ENCODE measurements around the gene TBC1D23. TPM values are rescaled to one million over a fixed set of nuclear protein-coding genes. Genes with fewer than 3 reads are reported as not detected.
"Not testable (repeated sequence)": the region's sequence is repeated elsewhere in the genome, so short reads cannot be mapped to it uniquely, and the experiment has no call there.

The TBC1D23 gene
- total RNA-seq, 1 donor from 2014 or later: 17.6 TPM

- intact Hi-C loops (cut with micrococcal nuclease): loop anchor here (10.0 kb wide), 1 partner anchor 451 kb away; no protein-coding TSS in a partner anchor
- DNase-seq: no peak
- no peak overlapping the region for H3K27ac Mint-ChIP-seq
- H3K27me3 Mint-ChIP-seq: no peaks in the 10 kb centered on the region
- peaks cover 1% of the 10 kb centered on the region for H3K36me3 Mint-ChIP-seq (ENCODE audit: low read depth)
- H3K4me1 Mint-ChIP-seq: peaks cover 31% of the 10 kb centered on the region
- no peaks in the 10 kb centered on the region for H3K9me3 Mint-ChIP-seq
- H3K4me3 Mint-ChIP-seq: no peak overlapping the region
Observed at GRCh38 chr3:100264242-100264641, 3.5 kb downstream of the TBC1D23 start.

- Mint-ChIP-seq H3K27ac (no peak overlapping the region), H3K27me3 (no peaks in the 10 kb centered on the region), H3K4me1 (peaks cover 32% of the 10 kb centered on the region), H3K36me3 (ENCODE audit: low read depth) (peaks cover 1% of the 10 kb centered on the region), H3K4me3 (no peak overlapping the region), H3K9me3 (no peaks in the 10 kb centered on the region)
- no peak for DNase-seq
- intact Hi-C loops (cut with micrococcal nuclease): loop anchor here (10.0 kb wide), 1 partner anchor 450 kb away; no protein-coding TSS in a partner anchor
Observed at GRCh38 chr3:100265016-100265415, 4.2 kb downstream of the TBC1D23 start.

- intact Hi-C loops (cut with micrococcal nuclease): loop anchor here (10.0 kb wide), 1 partner anchor 448 kb away; no protein-coding TSS in a partner anchor
- Mint-ChIP-seq H3K27ac (no peak overlapping the region), H3K27me3 (no peaks in the 10 kb centered on the region), H3K4me1 (peaks cover 31% of the 10 kb centered on the region), H3K9me3 (no peaks in the 10 kb centered on the region), H3K36me3 (ENCODE audit: low read depth) (no peaks in the 10 kb centered on the region), H3K4me3 (no peak overlapping the region)
- no peak for DNase-seq
Observed at GRCh38 chr3:100266531-100266930, 5.7 kb downstream of the TBC1D23 start.

- Mint-ChIP-seq H3K27ac (no peak overlapping the region), H3K4me3 (no peak overlapping the region), H3K27me3 (no peaks in the 10 kb centered on the region), H3K36me3 (ENCODE audit: low read depth) (no peaks in the 10 kb centered on the region), H3K4me1 (peaks cover 21% of the 10 kb centered on the region), H3K9me3 (no peaks in the 10 kb centered on the region)
- DNase-seq: no peak
- intact Hi-C loops (cut with micrococcal nuclease): loop anchor here (10.0 kb wide), 1 partner anchor 447 kb away; no protein-coding TSS in a partner anchor
Observed at GRCh38 chr3:100268156-100268555, 7.4 kb downstream of the TBC1D23 start.

GRCh38 chr3:100269001-100269400, 8.2 kb downstream of the TBC1D23 start:
- H3K9me3 Mint-ChIP-seq: no peaks in the 10 kb centered on the region
- no peaks in the 10 kb centered on the region for H3K27me3 Mint-ChIP-seq
- no peaks in the 10 kb centered on the region for H3K36me3 Mint-ChIP-seq (ENCODE audit: low read depth)
- no peak for DNase-seq
- no peak overlapping the region for H3K27ac Mint-ChIP-seq
- H3K4me1 Mint-ChIP-seq: peaks cover 15% of the 10 kb centered on the region
- intact Hi-C loops (cut with micrococcal nuclease): loop anchor here (10.0 kb wide), 1 partner anchor 446 kb away; no protein-coding TSS in a partner anchor
- H3K4me3 Mint-ChIP-seq: no peak overlapping the region

- Mint-ChIP-seq H3K36me3 (ENCODE audit: low read depth) (no peaks in the 10 kb centered on the region), H3K27ac (no peak overlapping the region), H3K27me3 (no peaks in the 10 kb centered on the region), H3K4me3 (no peak overlapping the region), H3K4me1 (peaks cover 15% of the 10 kb centered on the region), H3K9me3 (no peaks in the 10 kb centered on the region)
- DNase-seq: no peak
- intact Hi-C loops (cut with micrococcal nuclease): loop anchor here (10.0 kb wide), 1 partner anchor 445 kb away; no protein-coding TSS in a partner anchor
Observed at GRCh38 chr3:100269410-100270214, 8.8 kb downstream of the TBC1D23 start.

- no peak overlapping the region for H3K27ac Mint-ChIP-seq
- H3K27me3 Mint-ChIP-seq: no peaks in the 10 kb centered on the region
- H3K9me3 Mint-ChIP-seq: no peaks in the 10 kb centered on the region
- H3K36me3 Mint-ChIP-seq (ENCODE audit: low read depth): no peaks in the 10 kb centered on the region
- H3K4me1 Mint-ChIP-seq: peaks cover 15% of the 10 kb centered on the region
- intact Hi-C loops (cut with micrococcal nuclease): no loop called here
- DNase-seq: no peak
- no peak overlapping the region for H3K4me3 Mint-ChIP-seq
Observed at GRCh38 chr3:100270215-100270583, 9.4 kb downstream of the TBC1D23 start.

- H3K36me3 Mint-ChIP-seq (ENCODE audit: low read depth): no peaks in the 10 kb centered on the region
- H3K27ac Mint-ChIP-seq: no peak overlapping the region
- DNase-seq: no peak
- no peaks in the 10 kb centered on the region for H3K9me3 Mint-ChIP-seq
- intact Hi-C loops (cut with micrococcal nuclease): no loop called here
- H3K4me1 Mint-ChIP-seq: peaks cover 15% of the 10 kb centered on the region
- H3K4me3 Mint-ChIP-seq: no peak overlapping the region
- no peaks in the 10 kb centered on the region for H3K27me3 Mint-ChIP-seq
Observed at GRCh38 chr3:100271522-100271921, 10.7 kb downstream of the TBC1D23 start.

GRCh38 chr3:100272797-100273611, 12.2 kb downstream of the TBC1D23 start:
- H3K9me3 Mint-ChIP-seq; H3K4me3 Mint-ChIP-seq; H3K36me3 Mint-ChIP-seq (ENCODE audit: low read depth); H3K27me3 Mint-ChIP-seq; intact Hi-C loops (cut with micrococcal nuclease); DNase-seq; H3K27ac Mint-ChIP-seq: not testable (repeated sequence)
- peaks cover 15% of the 10 kb centered on the region for H3K4me1 Mint-ChIP-seq

- intact Hi-C loops (cut with micrococcal nuclease): no loop called here
- no peaks in the 10 kb centered on the region for H3K27me3 Mint-ChIP-seq
- H3K4me3 Mint-ChIP-seq: no peak overlapping the region
- H3K4me1 Mint-ChIP-seq: peaks cover 15% of the 10 kb centered on the region
- no peak overlapping the region for H3K27ac Mint-ChIP-seq
- no peak for DNase-seq
- H3K9me3 Mint-ChIP-seq: no peaks in the 10 kb centered on the region
- no peaks in the 10 kb centered on the region for H3K36me3 Mint-ChIP-seq (ENCODE audit: low read depth)
Observed at GRCh38 chr3:100274361-100274760, 13.6 kb downstream of the TBC1D23 start.

- Mint-ChIP-seq H3K4me1 (peaks cover 2% of the 10 kb centered on the region), H3K4me3 (no peak overlapping the region), H3K9me3 (no peaks in the 10 kb centered on the region), H3K27ac (no peak overlapping the region), H3K36me3 (ENCODE audit: low read depth) (peaks cover 6% of the 10 kb centered on the region), H3K27me3 (no peaks in the 10 kb centered on the region)
- intact Hi-C loops (cut with micrococcal nuclease): no loop called here
- no peak for DNase-seq
Observed at GRCh38 chr3:100277255-100277800, 16.5 kb downstream of the TBC1D23 start.

GRCh38 chr3:100278910-100279309, 18.1 kb downstream of the TBC1D23 start:
- Mint-ChIP-seq H3K4me3 (no peak overlapping the region), H3K4me1 (no peaks in the 10 kb centered on the region), H3K9me3 (no peaks in the 10 kb centered on the region), H3K36me3 (ENCODE audit: low read depth) (peaks cover 9% of the 10 kb centered on the region), H3K27me3 (no peaks in the 10 kb centered on the region), H3K27ac (no peak overlapping the region)
- no peak for DNase-seq
- intact Hi-C loops (cut with micrococcal nuclease): no loop called here

- no peak overlapping the region for H3K27ac Mint-ChIP-seq
- DNase-seq: no peak
- peaks cover 8% of the 10 kb centered on the region for H3K4me1 Mint-ChIP-seq
- intact Hi-C loops (cut with micrococcal nuclease): no loop called here
- H3K9me3 Mint-ChIP-seq: no peaks in the 10 kb centered on the region
- no peak overlapping the region for H3K4me3 Mint-ChIP-seq
- no peaks in the 10 kb centered on the region for H3K27me3 Mint-ChIP-seq
- H3K36me3 Mint-ChIP-seq (ENCODE audit: low read depth): peaks cover 12% of the 10 kb centered on the region
Observed at GRCh38 chr3:100288288-100288894, 27.6 kb downstream of the TBC1D23 start.

Measured in activated CD4-positive, alpha-beta T cell treated with anti-CD3 and anti-CD28 coated beads, Interleukin-2, amount 10 ng/mL, durations not matched to agents 24 days and 14 days (primary cell).